ENCODE data around the gene NUTM2D.
"Not testable (repeated sequence)": the region's sequence is repeated elsewhere in the genome, so short reads cannot be mapped to it uniquely, and the experiment has no call there.

GRCh38 chr10:87341546-87342142 lies 15.9 kb upstream of the NUTM2D start:
- TF ChIP-seq, protein P1, sequence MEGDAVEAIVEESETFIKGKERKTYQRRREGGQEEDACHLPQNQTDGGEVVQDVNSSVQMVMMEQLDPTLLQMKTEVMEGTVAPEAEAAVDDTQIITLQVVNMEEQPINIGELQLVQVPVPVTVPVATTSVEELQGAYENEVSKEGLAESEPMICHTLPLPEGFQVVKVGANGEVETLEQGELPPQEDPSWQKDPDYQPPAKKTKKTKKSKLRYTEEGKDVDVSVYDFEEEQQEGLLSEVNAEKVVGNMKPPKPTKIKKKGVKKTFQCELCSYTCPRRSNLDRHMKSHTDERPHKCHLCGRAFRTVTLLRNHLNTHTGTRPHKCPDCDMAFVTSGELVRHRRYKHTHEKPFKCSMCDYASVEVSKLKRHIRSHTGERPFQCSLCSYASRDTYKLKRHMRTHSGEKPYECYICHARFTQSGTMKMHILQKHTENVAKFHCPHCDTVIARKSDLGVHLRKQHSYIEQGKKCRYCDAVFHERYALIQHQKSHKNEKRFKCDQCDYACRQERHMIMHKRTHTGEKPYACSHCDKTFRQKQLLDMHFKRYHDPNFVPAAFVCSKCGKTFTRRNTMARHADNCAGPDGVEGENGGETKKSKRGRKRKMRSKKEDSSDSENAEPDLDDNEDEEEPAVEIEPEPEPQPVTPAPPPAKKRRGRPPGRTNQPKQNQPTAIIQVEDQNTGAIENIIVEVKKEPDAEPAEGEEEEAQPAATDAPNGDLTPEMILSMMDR (IDR thresholded peaks at IDR 0.05; ENCODE audit: low read depth, low read length, missing input control): not testable (repeated sequence)
- not testable (repeated sequence) for TF ChIP-seq RXRA (IDR thresholded peaks at IDR 0.05); ATF3 (IDR thresholded peaks at IDR 0.05); EGR1 (IDR thresholded peaks at IDR 0.05; ENCODE audit: low read depth in 2 of 2); RAD21 (IDR thresholded peaks at IDR 0.05); MAX (IDR thresholded peaks at IDR 0.05); HNF4A (conservative IDR thresholded peaks at IDR 0.05); YY1 (IDR thresholded peaks at IDR 0.05); SP1 (IDR thresholded peaks at IDR 0.05); TAF1 (conservative IDR thresholded peaks at IDR 0.05); JUND (IDR thresholded peaks at IDR 0.05); GABPA (IDR thresholded peaks at IDR 0.05 in 1 of 2, conservative IDR thresholded peaks at IDR 0.05 in 1 of 2)
- TF ChIP-seq, protein P2, sequence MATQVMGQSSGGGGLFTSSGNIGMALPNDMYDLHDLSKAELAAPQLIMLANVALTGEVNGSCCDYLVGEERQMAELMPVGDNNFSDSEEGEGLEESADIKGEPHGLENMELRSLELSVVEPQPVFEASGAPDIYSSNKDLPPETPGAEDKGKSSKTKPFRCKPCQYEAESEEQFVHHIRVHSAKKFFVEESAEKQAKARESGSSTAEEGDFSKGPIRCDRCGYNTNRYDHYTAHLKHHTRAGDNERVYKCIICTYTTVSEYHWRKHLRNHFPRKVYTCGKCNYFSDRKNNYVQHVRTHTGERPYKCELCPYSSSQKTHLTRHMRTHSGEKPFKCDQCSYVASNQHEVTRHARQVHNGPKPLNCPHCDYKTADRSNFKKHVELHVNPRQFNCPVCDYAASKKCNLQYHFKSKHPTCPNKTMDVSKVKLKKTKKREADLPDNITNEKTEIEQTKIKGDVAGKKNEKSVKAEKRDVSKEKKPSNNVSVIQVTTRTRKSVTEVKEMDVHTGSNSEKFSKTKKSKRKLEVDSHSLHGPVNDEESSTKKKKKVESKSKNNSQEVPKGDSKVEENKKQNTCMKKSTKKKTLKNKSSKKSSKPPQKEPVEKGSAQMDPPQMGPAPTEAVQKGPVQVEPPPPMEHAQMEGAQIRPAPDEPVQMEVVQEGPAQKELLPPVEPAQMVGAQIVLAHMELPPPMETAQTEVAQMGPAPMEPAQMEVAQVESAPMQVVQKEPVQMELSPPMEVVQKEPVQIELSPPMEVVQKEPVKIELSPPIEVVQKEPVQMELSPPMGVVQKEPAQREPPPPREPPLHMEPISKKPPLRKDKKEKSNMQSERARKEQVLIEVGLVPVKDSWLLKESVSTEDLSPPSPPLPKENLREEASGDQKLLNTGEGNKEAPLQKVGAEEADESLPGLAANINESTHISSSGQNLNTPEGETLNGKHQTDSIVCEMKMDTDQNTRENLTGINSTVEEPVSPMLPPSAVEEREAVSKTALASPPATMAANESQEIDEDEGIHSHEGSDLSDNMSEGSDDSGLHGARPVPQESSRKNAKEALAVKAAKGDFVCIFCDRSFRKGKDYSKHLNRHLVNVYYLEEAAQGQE (IDR thresholded peaks at IDR 0.05): not testable (repeated sequence)
